ENCODE results near the gene RFX4. TPM values are rescaled to one million over a fixed set of nuclear protein-coding genes. Genes with fewer than 3 reads are reported as not detected.

The RFX4 gene
- total and polyA plus RNA-seq, 2 donors (not counting 3 experiments of a cell fraction or from before 2014, with no cell fraction given): not detected

- TF ChIP-seq POLR2A (IDR thresholded peaks at IDR 0.05; ENCODE audit: low read depth, low read length) (no peak), EZH2 (IDR thresholded peaks at IDR 0.05; ENCODE audit: borderline replicate concordance, low read depth, low read length, severe bottlenecking) (no peak), GATA2 (IDR thresholded peaks at IDR 0.05; ENCODE audit: insufficient read depth, insufficient read length, low read depth, low read length) (no peak), MYC (IDR thresholded peaks at IDR 0.05; ENCODE audit: low read depth, low read length) (no peak), MAX (IDR thresholded peaks at IDR 0.05; ENCODE audit: insufficient read depth, insufficient read length) (no peak), JUN (IDR thresholded peaks at IDR 0.05; ENCODE audit: borderline replicate concordance, insufficient read depth, insufficient read length, low read depth) (no peak), POLR2AphosphoS5 (IDR thresholded peaks at IDR 0.05; ENCODE audit: insufficient read depth, low read depth, low read length) (no peak), FOS (IDR thresholded peaks at IDR 0.05; ENCODE audit: borderline replicate concordance, insufficient read depth, low read length) (no peak)
- TF ChIP-seq, protein P1, sequence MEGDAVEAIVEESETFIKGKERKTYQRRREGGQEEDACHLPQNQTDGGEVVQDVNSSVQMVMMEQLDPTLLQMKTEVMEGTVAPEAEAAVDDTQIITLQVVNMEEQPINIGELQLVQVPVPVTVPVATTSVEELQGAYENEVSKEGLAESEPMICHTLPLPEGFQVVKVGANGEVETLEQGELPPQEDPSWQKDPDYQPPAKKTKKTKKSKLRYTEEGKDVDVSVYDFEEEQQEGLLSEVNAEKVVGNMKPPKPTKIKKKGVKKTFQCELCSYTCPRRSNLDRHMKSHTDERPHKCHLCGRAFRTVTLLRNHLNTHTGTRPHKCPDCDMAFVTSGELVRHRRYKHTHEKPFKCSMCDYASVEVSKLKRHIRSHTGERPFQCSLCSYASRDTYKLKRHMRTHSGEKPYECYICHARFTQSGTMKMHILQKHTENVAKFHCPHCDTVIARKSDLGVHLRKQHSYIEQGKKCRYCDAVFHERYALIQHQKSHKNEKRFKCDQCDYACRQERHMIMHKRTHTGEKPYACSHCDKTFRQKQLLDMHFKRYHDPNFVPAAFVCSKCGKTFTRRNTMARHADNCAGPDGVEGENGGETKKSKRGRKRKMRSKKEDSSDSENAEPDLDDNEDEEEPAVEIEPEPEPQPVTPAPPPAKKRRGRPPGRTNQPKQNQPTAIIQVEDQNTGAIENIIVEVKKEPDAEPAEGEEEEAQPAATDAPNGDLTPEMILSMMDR (IDR thresholded peaks at IDR 0.05; ENCODE audit: extremely low read depth in 1 of 2, insufficient read depth in 1 of 2, low read depth in 1 of 2, low read length in 2 of 2): no peak
- H3K4me2 ChIP-seq (ENCODE audit: insufficient read depth, low read length): no peak overlapping the region
- H3K4me1 ChIP-seq (ENCODE audit: control insufficient read depth, extremely low read depth, insufficient read depth, low read length): no peaks in the 10 kb centered on the region
- no peak for DNase-seq (ENCODE audit: low read depth, low spot score)
- no peaks in the 10 kb centered on the region for H4K20me1 ChIP-seq (replicated peaks; ENCODE audit: control insufficient read depth, extremely low read depth, insufficient read depth, low read length)
- no peak for FAIRE-seq
- H3K9ac ChIP-seq (replicated peaks; ENCODE audit: extremely low read depth, insufficient read depth, low read length): no peak overlapping the region
- no peak overlapping the region for H3K27ac ChIP-seq (ENCODE audit: insufficient read depth, low read depth, low read length)
- H3K4me3 ChIP-seq (replicated peaks in 1 of 3; ENCODE audit: insufficient read depth in 1 of 3, low read depth in 1 of 3, low read length in 3 of 3): no peak overlapping the region
- H3K9me1 ChIP-seq (replicated peaks; ENCODE audit: control insufficient read depth, extremely low read depth, insufficient read depth, low read length): no peaks in the 10 kb centered on the region
- no peaks in the 10 kb centered on the region for H3K9me3 ChIP-seq (replicated peaks; ENCODE audit: control insufficient read depth, insufficient read depth, low read length)
- no peaks in the 10 kb centered on the region for H3K27me3 ChIP-seq (ENCODE audit: control insufficient read depth in 2 of 2, insufficient read depth in 2 of 2, low read length in 2 of 2)
- intact Hi-C loops (cut with micrococcal nuclease) (no loop called here), dilution Hi-C loops (cut with MboI; ENCODE audit: extremely low pct_ligation_motif_present, low sequenced_read_pairs) (no loop called here)
- CTCF ChIA-PET: no interaction called here
- H3K36me3 ChIP-seq (ENCODE audit: control insufficient read depth in 2 of 2, extremely low read depth in 1 of 2, insufficient read depth in 2 of 2, low read length in 2 of 2): no peaks in the 10 kb centered on the region
- POLR2A ChIA-PET: no interaction called here
- H3K79me2 ChIP-seq (ENCODE audit: control insufficient read depth, insufficient read depth, low read length): no peaks in the 10 kb centered on the region
- H2AFZ ChIP-seq (ENCODE audit: low read depth, low read length): no peak overlapping the region
- no TSS peak for BruUV-seq (replicated peaks)
These were observed 50.6 kb downstream of the RFX4 start for GRCh38 chr12:106633451-106633823.

All from endothelial cell of umbilical vein (primary cell).